Measurements from ENCODE around the gene C1RL. TPM values are rescaled to one million over a fixed set of nuclear protein-coding genes. Genes with fewer than 3 reads are reported as not detected.

Gene C1RL
- total and polyA plus RNA-seq, 2 of the 4 experiments (the other 2 are of a cell fraction) = 9.1 to 12.3 TPM

- Histone ChIP-seq H4K8ac (ENCODE audit: low read depth in 2 of 2, low read length in 2 of 2) (peak overlapping the region; percentile 81 to 97; a peak in 3 of 4 replicates), H3K4ac (ENCODE audit: low read depth, low read length) (peak overlapping the region; percentile 85), H3K56ac (ENCODE audit: extremely low read depth, insufficient read depth, low read length) (no peak overlapping the region), H3K4me3 (ENCODE audit: insufficient read depth, low read depth, low read length) (peak overlapping the region; percentile 66; the same call in 1 of the 2 replicates), H4K20me1 (ENCODE audit: insufficient read depth, low read length) (no peaks in the 10 kb centered on the region), H2BK15ac (ENCODE audit: low read depth, low read length) (peak overlapping the region; percentile 93; the same call in 2 of the 3 replicates), H3K27me3 (ENCODE audit: control insufficient read depth, insufficient read depth, low read length) (no peaks in the 10 kb centered on the region), H2BK5ac (ENCODE audit: low read depth, low read length, poor library complexity, severe bottlenecking) (no peak overlapping the region), H3K27ac (ENCODE audit: insufficient read depth, low read length) (peak overlapping the region; percentile 70), H3K36me3 (ENCODE audit: control insufficient read depth, insufficient read depth, low read length) (peaks cover 6% of the 10 kb centered on the region), H3K4me2 (ENCODE audit: low read depth, low read length) (peak overlapping the region; percentile 83), H3K9ac (ENCODE audit: low read depth, low read length) (peak overlapping the region; percentile 81), H3K9me3 (ENCODE audit: control insufficient read depth, insufficient read depth, low read length) (no peaks in the 10 kb centered on the region), H3K14ac (replicated peaks; ENCODE audit: low read depth, low read length) (peak overlapping the region; percentile 84), H3K4me1 (ENCODE audit: control insufficient read depth, insufficient read depth, low read length) (peaks cover 5% of the 10 kb centered on the region; the same call in 1 of the 2 replicates), H2AK9ac (replicated peaks; ENCODE audit: low read depth, low read length, poor library complexity) (peak overlapping the region; percentile 99), H2BK20ac (ENCODE audit: low read depth, low read length) (peak overlapping the region; percentile 35; the same call in 1 of the 2 replicates), H3K18ac (ENCODE audit: low read depth, low read length) (peak overlapping the region; percentile 64), H2AK5ac (ENCODE audit: low read depth, low read length) (peak overlapping the region; percentile 95), H4K5ac (ENCODE audit: low read depth, low read length) (peak overlapping the region; percentile 63), H3K23ac (ENCODE audit: low read depth, low read length) (peak overlapping the region; percentile 11; the same call in 1 of the 2 replicates), H2AFZ (replicated peaks; ENCODE audit: low read length, poor library complexity) (peak overlapping the region; percentile 10), H3K9me1 (ENCODE audit: insufficient read depth, low read length) (no peaks in the 10 kb centered on the region), H3K79me1 (ENCODE audit: low read depth in 1 of 2, low read length in 2 of 2) (peaks cover 24 to 53% of the 10 kb centered on the region in 2 experiments; a peak in 3 of 4 replicates), H4K91ac (ENCODE audit: insufficient read depth, low read depth, low read length) (peak overlapping the region; percentile 65), H2BK120ac (ENCODE audit: low read depth, low read length) (peak overlapping the region; percentile 75)
- POLR2A ChIA-PET (ENCODE audit: unreplicated experiment) = interaction anchor here (1.0 kb wide), 1 partner anchor 184 kb away, joined by 3 read pairs; no protein-coding TSS in a partner anchor
- ATAC-seq (ENCODE audit: low read depth) (no peak), DNase-seq (no peak)
- in situ Hi-C loops (cut with MboI; ENCODE audit: low sequenced_read_pairs) = no loop called here
- WGBS, 2 experiments (ENCODE audit: extremely low coverage in 2 of 2, insufficient read length in 1 of 2) = no CpG with 5 or more reads among the region's 5 CpGs
- intact Hi-C loops (cut with micrococcal nuclease) = loop anchor here (1.0 kb wide), 3 partner anchors 49 to 139 kb away; partner anchors contain the start of genes C1S, EMG1 and PHB2
- BruUV-seq (replicated peaks) = no TSS peak
- TF ChIP-seq ELK1 (IDR thresholded peaks at IDR 0.05; ENCODE audit: borderline replicate concordance, low read depth, low read length) (no peak), USF2 (IDR thresholded peaks at IDR 0.05; ENCODE audit: low read depth, low read length) (no peak), BHLHE40 (IDR thresholded peaks at IDR 0.05; ENCODE audit: low read depth, low read length) (no peak), MAZ (IDR thresholded peaks at IDR 0.05; ENCODE audit: borderline replicate concordance, low read depth, low read length) (no peak), MAFK (IDR thresholded peaks at IDR 0.05; ENCODE audit: low read depth, low read length) (no peak), RCOR1 (IDR thresholded peaks at IDR 0.05; ENCODE audit: insufficient replicate concordance, low read length) (no peak), SMC3 (IDR thresholded peaks at IDR 0.05; ENCODE audit: low read depth, low read length) (no peak), FOS (IDR thresholded peaks at IDR 0.05; ENCODE audit: low read depth, low read length) (no peak), CHD1 (IDR thresholded peaks at IDR 0.05; ENCODE audit: low read depth, low read length) (no peak)
- dilution Hi-C loops (cut with HindIII; ENCODE audit: low sequenced_read_pairs, unreplicated experiment) = no loop called here
- CTCF ChIA-PET = interaction anchor here (0.6 to 1.6 kb wide), 5 partner anchors 49 to 165 kb away, joined by 3 to 6 read pairs (median 3); partner anchors contain the start of gene C1S
These were observed 532 bp upstream of the C1RL start for GRCh38 chr12:7109572-7109920.

Measured in IMR-90 (cell line).